ENCODE measurements around the gene IQSEC1. TPM values are rescaled to one million over a fixed set of nuclear protein-coding genes. Genes with fewer than 3 reads are reported as not detected.

IQSEC1 gene
- total RNA-seq, 1 experiment from 2014 or later = 5.7 TPM

DNA sequence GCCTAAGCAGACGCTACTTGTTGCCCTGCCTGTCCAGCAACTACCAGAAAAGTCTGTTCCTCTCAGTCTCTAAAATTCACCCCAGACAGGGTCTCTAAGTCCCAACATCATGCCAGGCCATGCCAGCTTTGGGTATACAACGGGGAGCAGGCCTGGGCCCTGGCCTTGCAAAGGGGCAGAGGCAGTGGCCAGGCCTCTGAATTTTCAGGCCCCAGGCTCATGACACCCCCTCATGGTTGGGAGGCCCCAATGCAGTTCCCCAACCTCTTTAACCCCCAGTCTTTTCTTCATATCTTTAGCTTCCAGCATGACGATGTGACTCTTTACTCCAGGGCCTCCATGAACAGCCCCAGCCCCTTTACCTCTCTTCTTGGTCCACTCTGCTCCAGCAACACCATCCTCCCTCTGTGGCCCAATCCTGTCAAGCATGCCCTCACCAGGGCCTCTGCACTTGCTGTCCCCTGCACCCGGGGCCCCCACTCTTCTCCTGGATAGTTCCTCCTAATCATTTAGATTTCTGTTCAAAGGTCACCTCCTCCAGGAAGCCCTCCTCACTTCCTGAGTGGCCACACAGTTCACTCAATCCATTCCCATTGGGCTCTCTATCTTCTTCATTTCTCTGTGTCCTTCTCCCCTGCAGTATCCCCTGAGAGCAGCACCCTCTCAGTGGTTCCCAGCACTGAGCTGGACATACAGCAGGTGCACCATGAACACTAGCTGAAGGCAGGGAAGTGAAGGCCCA lies 4.8 kb downstream of the IQSEC1 start:
- DNase-seq (ENCODE audit: low spot score) = no peak

GRCh38 chr3:13067778-13068177 lies 5.5 kb downstream of the IQSEC1 start:
- no peak for DNase-seq (ENCODE audit: low spot score)

DNA sequence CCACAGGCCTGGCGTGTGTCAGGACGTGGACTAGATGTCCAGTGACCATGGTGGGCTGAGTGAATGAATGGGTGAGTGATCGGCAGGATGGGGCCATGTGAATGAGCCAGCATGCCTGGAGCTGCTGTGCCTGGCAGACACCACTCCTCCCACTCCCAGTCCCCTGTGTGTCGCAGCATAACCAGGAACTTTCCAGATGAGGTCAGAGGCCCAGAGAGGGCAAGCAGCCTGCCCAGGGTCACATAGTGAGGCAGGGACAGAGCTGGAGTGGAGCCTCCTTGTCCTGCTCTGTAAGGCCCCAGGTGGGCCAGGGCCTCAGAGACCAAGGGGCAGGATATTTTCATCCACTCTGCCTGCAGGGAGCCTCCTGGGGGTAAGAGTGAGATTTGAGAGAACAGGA lies 6.4 kb downstream of the IQSEC1 start:
- DNase-seq (ENCODE audit: low spot score) = no peak

- no peak for DNase-seq (ENCODE audit: low spot score)
Measured at GRCh38 chr3:13066236-13066635, 7.0 kb downstream of the IQSEC1 start.

DNA sequence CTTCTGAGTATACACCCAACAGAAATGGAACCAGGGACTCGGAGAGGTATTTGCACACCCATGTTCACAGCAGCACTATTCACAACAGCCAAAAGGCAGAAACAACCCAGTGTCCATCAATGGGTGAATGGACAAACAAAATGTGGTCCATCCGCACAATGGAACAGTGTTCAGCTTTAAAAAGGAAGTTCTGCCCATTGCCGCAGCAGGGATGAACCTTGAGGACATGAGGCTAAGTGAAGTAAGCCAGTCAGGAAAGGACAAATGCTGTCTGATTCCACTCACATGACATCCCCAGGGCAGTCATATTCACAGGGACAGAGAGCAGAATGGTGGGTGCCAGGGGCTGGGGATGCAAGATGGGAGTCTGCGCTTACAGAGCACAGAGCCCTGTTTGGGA lies 7.5 kb downstream of the IQSEC1 start:
- DNase-seq (ENCODE audit: low spot score) = no peak

- no peak for DNase-seq (ENCODE audit: low spot score)
Measured at GRCh38 chr3:13064964-13065363, 8.3 kb downstream of the IQSEC1 start.

DNA sequence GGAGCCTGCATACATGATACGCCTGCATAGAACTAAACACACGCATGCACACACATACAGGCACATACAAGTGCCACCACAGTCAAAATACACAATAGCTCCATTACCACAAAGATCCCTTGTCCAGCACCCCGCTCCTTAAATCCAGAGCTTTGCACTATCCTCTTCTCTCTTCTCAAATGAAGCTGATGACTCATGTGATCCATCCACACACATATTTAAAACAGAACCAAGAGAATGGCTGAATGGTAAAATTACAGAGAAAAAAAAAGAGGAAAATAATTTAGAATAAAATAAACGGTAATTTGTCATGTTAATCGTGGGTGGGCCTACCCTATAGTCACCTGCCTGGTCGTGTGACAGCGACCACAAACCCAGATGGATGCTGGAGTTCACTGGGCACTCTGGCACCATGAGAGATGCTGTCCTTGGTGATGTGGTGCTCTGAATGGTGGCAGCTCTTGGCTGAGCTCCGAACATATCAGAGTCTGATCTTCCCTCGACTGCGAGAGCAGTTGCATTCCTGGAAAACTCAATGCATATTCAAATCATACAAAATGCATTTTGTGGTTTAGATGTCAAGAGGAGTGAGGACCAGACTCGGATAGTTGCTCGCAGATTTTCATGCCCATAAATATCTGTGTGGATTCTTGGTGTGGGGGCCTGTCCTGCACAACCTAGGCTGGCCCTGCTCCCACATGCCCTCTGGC lies 8.9 kb downstream of the IQSEC1 start:
- no peak for DNase-seq (ENCODE audit: low spot score)

DNA sequence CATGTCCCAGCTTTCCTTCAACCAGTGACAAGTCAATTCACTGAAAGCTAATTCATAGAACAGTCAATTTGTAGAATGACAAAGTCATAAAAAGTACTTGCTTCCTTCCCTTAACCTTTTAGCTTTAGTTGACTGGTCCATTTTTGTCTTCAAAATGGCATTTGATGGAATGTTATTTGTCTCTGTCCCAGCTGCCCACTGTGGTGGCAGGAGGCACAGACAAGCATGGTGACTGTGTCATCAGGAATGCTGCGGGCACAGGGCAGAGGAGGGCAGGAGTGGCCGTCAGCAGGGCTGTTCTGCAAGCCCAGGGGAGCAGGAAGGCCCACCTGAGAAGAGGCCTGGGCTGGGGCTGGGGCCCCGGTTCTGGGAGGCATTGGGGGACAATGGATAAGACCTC lies 10.0 kb downstream of the IQSEC1 start:
- peak; percentile 59 for DNase-seq (ENCODE audit: low spot score)

DNA sequence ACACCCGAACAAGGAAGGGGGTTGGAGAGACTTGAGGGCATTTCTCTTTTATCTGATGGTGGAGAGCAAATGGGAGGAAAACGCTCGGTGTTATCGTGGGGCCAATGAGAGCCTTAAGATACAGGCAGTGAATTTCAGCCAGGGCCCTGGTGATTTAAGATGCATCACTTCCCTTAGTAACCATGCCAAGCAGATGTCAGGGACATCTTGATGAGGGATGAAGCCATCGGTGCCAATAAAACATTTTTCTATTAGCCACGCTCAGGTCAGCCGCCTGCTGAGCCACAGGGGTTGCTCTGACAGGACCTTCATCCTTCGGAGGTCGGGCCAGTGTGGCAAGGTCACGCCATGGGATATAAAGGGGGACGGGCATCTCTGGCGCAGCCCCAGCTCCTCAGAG lies 10.6 kb downstream of the IQSEC1 start:
- no peak for DNase-seq (ENCODE audit: low spot score)

GRCh38 chr3:13060341-13060910 lies 12.8 kb downstream of the IQSEC1 start:
- no peak for DNase-seq (ENCODE audit: low spot score)

GRCh38 chr3:13058346-13059120 lies 14.7 kb downstream of the IQSEC1 start:
- no peak for DNase-seq (ENCODE audit: low spot score)

DNA sequence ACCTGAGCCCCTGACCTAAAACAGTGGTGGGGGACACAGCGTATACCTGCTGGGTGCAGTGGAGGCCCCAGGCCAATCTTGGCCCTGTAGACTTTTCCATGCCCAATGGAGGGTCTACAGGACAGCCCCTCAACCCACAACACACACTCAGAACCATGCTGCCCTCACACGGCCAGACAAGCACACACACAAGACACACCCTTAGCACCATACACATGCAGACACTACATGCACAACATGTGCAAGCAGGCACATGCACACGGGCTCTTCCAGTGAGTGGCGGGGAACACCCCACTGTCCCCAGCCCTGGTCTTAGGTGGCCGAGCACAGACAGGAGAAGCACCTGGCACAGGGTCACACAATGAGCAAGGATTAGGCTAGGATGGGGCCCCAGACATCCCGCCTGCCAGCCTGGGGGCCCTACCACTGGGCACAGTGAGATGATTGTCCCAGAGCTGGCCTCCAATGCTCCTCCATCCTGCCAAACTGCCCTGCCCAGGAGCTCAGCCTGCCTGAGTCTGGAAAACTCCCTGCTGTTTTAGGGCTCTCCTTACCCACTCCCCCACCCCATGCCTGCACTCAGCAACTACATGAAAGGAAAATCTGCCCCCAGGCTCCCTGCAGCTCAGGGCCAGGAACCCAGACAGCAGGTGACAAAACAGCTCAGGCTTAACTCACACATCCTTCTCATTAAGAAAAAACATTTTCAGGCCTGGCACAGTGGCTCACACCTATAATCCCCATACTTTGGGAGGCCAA lies 15.8 kb downstream of the IQSEC1 start:
- no peak for DNase-seq (ENCODE audit: low spot score)

- DNase-seq (ENCODE audit: low spot score) = no peak
Measured at GRCh38 chr3:13055634-13056033, 17.6 kb downstream of the IQSEC1 start.

DNA sequence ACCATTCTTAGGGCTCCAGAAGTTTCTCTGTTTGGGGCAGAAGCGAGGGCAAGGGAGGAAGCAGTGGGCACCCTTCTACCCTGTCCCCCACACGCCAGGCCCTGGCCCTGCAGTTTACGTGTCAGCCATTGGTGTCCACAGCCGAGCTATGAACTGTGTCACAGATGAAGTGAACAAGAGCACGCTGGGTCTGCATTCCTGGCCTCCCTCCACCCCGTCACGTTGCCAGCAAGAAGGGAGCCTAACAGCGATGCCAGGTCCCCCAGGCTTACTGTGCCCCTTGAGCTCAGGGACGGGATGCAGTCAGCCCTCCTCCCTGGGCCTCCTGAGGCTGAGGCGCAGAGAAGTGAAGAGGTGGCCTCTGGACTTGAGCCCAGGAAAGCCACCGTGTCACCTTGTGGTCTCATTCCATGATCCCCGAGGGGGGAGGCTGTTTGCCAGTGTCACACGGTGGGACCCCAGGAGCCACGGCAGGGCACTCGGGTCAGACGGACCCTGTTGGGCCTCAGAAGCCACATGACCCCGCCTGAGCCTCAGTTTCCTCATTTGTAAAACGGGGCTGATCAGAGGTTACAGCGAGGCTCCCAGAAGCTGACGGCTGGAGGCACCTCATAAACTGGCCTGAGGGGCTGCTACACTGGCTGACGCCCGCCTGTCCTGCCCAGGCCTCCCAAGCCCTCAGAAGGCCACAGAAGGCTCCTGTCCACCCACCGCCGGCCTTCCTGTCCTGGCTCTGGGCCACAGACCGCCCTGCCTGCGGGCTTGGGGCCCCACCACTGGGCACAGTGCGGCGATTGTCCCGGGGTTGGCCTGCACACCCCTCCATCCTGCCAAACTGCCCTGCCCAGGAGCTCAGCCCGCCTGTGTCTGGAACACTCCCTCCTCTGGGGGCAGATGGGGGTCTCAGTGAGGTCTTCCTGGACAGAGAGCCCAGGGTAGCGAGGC lies 18.6 kb downstream of the IQSEC1 start:
- DNase-seq (ENCODE audit: low spot score) = no peak

GRCh38 chr3:13053893-13054292 lies 19.3 kb downstream of the IQSEC1 start:
- no peak for DNase-seq (ENCODE audit: low spot score)

GRCh38 chr3:13053420-13053819 lies 19.8 kb downstream of the IQSEC1 start:
- no peak for DNase-seq (ENCODE audit: low spot score)

- DNase-seq (ENCODE audit: low spot score) = no peak
Measured at GRCh38 chr3:13052191-13052820, 20.9 kb downstream of the IQSEC1 start.

DNA sequence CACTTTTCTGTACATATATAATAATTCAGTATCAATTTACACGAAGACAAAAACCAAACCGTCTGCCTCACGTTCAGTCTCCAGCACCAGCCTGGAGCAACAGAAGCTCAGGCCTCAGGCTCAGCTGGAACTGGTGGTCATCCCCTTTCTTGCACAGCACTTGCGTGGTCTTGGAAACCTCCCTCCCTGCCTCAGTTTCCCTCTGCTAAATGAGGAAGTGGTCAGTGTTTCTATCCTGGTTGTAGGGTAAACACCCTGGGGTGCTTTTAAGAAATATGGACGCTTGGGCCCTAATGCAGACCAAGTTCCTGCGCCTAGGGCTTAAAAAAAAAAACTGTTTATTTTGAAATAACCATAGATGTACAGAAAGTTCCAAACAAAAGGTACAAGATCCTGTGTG lies 21.6 kb downstream of the IQSEC1 start:
- DNase-seq (ENCODE audit: low spot score) = no peak

GRCh38 chr3:13051066-13051465 lies 22.2 kb downstream of the IQSEC1 start:
- no peak for DNase-seq (ENCODE audit: low spot score)

DNA sequence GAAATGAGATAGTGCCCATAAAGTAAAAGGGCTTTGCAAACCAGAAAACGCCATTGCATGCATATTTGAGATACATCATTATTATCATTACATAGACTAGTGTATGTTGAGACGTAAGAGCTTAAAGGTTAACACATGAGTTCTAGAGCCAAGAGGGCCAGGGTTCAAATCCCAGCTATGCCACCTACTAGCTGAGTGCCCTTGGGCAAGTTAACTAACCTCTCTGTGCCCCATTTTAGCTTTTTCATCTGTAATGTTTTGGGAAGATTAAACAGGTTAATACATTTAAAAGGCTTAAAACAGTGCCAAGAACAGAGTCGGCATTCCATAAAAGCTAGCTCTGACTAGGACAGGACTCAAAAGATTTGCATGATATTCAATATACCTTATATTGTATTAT lies 22.8 kb downstream of the IQSEC1 start:
- no peak for DNase-seq (ENCODE audit: low spot score)

Data from H4 (cell line).